H1 (cell line): ENCODE results near the gene MAP2K1. TPM values are rescaled to one million over a fixed set of nuclear protein-coding genes. Genes with fewer than 3 reads are reported as not detected.

ENCODE experiments used
- ASH2L ChIP-seq: fragments of 200-600, 300-600 bp; sonication (generic); IDR thresholded peaks from one replicate; pipeline ENCODE4 v1.7.1; 2017; ENCODE audit warnings: low read length
- BACH1 ChIP-seq: IDR thresholded peaks from 2 replicates; pipeline ENCODE4 v1.6.1; 2012; ENCODE audit warnings: low read length, improper control_type of control experiment
- CBX5 ChIP-seq: fragments of 300-800, 300-1000 bp; sonication (generic); IDR thresholded peaks from 2 replicates; pipeline ENCODE4 v1.7.1; 2016; ENCODE audit warnings: antibody characterized with exemption, low read length, low read depth
- CBX8 ChIP-seq: fragments of 300-800, 300-1000 bp; sonication (generic); IDR thresholded peaks from 2 replicates; pipeline ENCODE4 v1.7.1; 2016; ENCODE audit warnings: low read depth, low read length, borderline replicate concordance
- CREB1 ChIP-seq: IDR thresholded peaks from 2 replicates; pipeline ENCODE4 v1.6.1; 2012; ENCODE audit warnings: inconsistent platforms
- CTBP2 ChIP-seq: IDR thresholded peaks from 2 replicates; pipeline ENCODE4 v1.7.0; 2011; ENCODE audit warnings: borderline replicate concordance, mild to moderate bottlenecking, moderate library complexity, mixed read lengths, low read length; ENCODE audit not compliant: insufficient read depth, insufficient read length
- EZH2 ChIP-seq: fragments of 200-600 bp; sonication (generic); IDR thresholded peaks from 2 replicates; pipeline ENCODE4 v1.7.1; 2012; ENCODE audit warnings: low read depth, mild to moderate bottlenecking, moderate library complexity, low read length, inconsistent platforms; ENCODE audit not compliant: severe bottlenecking
- FOSL1 ChIP-seq: IDR thresholded peaks from 2 replicates; pipeline ENCODE4 v1.6.1; 2011; ENCODE audit warnings: mild to moderate bottlenecking, low read depth, low read length, moderate library complexity; ENCODE audit not compliant: insufficient read depth
- GABPA ChIP-seq: IDR thresholded peaks from 2 replicates; pipeline ENCODE4 v1.6.1; 2011; ENCODE audit warnings: mild to moderate bottlenecking, low read length, moderate library complexity, borderline replicate concordance; ENCODE audit not compliant: insufficient read depth
- JUND ChIP-seq: IDR thresholded peaks from 2 replicates; pipeline ENCODE4 v1.6.1; 2011; ENCODE audit warnings: mild to moderate bottlenecking, improper control_type of control experiment, low read length
- NRF1 ChIP-seq: IDR thresholded peaks from 2 replicates; pipeline ENCODE4 v1.6.1; 2011; ENCODE audit warnings: mild to moderate bottlenecking, low read depth, low read length, improper control_type of control experiment
- POLR2A ChIP-seq, 2 experiments: IDR thresholded peaks; 1 replicate in 1 of 2; 2 replicates in 1 of 2; pipeline ENCODE4 v1.6.1; 2011; ENCODE audit warnings: low read depth in 2 of 2, low read length in 2 of 2, mild to moderate bottlenecking in 2 of 2; ENCODE audit errors: control extremely low read depth in 1 of 2
- POLR2AphosphoS5 ChIP-seq: IDR thresholded peaks from 2 replicates; pipeline ENCODE4 v1.6.1; 2011; ENCODE audit warnings: low read depth, low read length
- RNF2 ChIP-seq: fragments of 200-900, 300-1000 bp; sonication (generic); IDR thresholded peaks from 2 replicates; pipeline ENCODE4 v1.7.1; 2016; ENCODE audit warnings: borderline replicate concordance, low read depth, mild to moderate bottlenecking, antibody characterized with exemption, low read length; ENCODE audit not compliant: poor library complexity, severe bottlenecking; ENCODE audit errors: missing control alignments
- SAP30 ChIP-seq: fragments of 300-600 bp; sonication (generic); IDR thresholded peaks from 2 replicates; pipeline ENCODE4 v1.7.1; 2012; ENCODE audit warnings: low read length, moderate library complexity, mild to moderate bottlenecking, inconsistent platforms; ENCODE audit not compliant: insufficient read depth, insufficient replicate concordance
- SP1 ChIP-seq: IDR thresholded peaks from 2 replicates; pipeline ENCODE4 v1.6.1; 2011; ENCODE audit warnings: low read depth, low read length
- SP2 ChIP-seq: IDR thresholded peaks from 2 replicates; pipeline ENCODE4 v1.6.1; 2012; ENCODE audit warnings: mild to moderate bottlenecking, low read length, inconsistent platforms
- SP4 ChIP-seq: IDR thresholded peaks from 2 replicates; pipeline ENCODE4 v1.6.1; 2012; ENCODE audit warnings: low read length, inconsistent platforms
- TAF1 ChIP-seq: IDR thresholded peaks from 2 replicates; pipeline ENCODE4 v1.6.1; 2011; ENCODE audit warnings: mild to moderate bottlenecking, low read depth, low read length
- TBP ChIP-seq: IDR thresholded peaks from 2 replicates; pipeline ENCODE4 v1.6.1; 2011; ENCODE audit warnings: low read depth, low read length, improper control_type of control experiment
- ZNF274 ChIP-seq: IDR thresholded peaks from 2 replicates; pipeline ENCODE4 v1.7.0; 2012; ENCODE audit warnings: low read length, borderline replicate concordance; ENCODE audit errors: extremely low read depth
- polyA plus RNA-seq, 7 experiments: library from polyadenylated mRNA; depleted of rRNA in 3 of 7; stranded (reverse) in 5 of 7; unstranded in 2 of 7; fragments of >200 nt in 5 of 7; fragments of 200-250 nt in 2 of 7; gene quantifications; 1 replicate in 5 of 7; 2 replicates in 1 of 7; 4 replicates in 1 of 7; pipeline versions ENCODE4 v1.2.1 to v1.2.3, GENCODE V29; 2011 to 2013; ENCODE audit warnings: missing spikeins in 2 of 7, mixed read lengths in 2 of 7
- total RNA-seq: library from RNA; stranded (reverse); fragmentation: NEBNext Ultra II Directional; extraction: Animal tissue kit (Norgen Biotek cat#: 25700); gene quantifications from 2 replicates; pipeline ENCODE4 v1.2.1, GENCODE V29; 2021
- TF ChIP-seq, protein P1 (sequence below), 3 experiments: IDR thresholded peaks; 1 replicate in 2 of 3; 2 replicates in 1 of 3; pipeline versions ENCODE4 v1.5.1 to v1.6.1; 2011; ENCODE audit warnings: low read length in 3 of 3, mild to moderate bottlenecking in 3 of 3, inconsistent platforms in 2 of 3, low read depth in 1 of 3, moderate library complexity in 1 of 3; ENCODE audit not compliant: insufficient read depth in 1 of 3; ENCODE audit errors: control extremely low read depth in 1 of 3

The MAP2K1 gene
- total and polyA plus RNA-seq, 2 of the 8 experiments (the other 6 are each of a cell fraction or from before 2014, with no cell fraction given): 54.7 to 78.2 TPM

DNA sequence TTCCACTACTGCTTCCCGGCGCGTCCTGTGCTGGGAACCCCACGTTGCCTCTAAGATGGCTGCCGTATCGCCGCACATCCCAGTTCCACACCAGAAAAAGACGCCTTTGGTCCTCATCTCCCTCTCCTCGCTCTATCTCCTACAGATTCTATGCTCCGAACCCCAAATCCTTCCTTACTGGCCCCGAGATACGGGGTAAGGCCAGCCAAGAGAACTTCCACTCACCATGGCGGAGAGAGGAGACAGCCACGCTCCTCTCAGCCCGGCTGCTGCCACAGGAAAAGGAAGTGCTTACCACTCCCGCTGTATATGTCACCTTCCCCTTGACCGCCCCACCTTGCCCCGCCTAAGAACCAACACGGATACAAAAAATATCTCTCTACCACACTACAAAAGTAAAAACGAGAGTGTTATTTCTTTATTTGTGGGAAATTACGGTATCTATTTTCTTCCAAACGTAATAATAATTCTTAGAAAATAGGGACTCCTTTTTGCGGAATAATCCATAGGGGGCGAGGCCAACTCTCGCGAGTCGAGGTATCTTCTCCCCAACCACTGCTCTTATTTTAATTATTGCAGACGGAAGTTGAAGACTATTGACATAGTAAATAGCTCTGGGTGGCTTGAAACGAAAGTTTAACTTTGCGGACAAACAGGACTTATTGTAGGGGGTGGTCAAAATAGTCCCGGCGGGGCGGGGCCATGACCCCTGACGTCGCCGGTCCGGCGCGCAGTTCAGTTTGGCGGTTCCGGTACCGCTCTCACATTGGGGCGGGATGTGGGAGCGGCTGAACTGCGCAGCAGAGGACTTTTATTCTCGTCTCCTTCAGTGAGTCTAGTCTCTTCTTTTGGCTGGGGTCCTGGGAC lies 118.1 kb downstream of the MAP2K1 start, which contains the start of the genes RPL4 and ZWILCH (continued):
- TF ChIP-seq JUND (no peak; the same call in 1 of the 2 replicates), EZH2 (no peak), POLR2AphosphoS5 (peak; percentile 96), ZNF274 (no peak), FOSL1 (no peak), SP2 (no peak), SAP30 (peak; percentile 95), CBX8 (no peak), GABPA (peak; percentile 83), NRF1 (no peak), RNF2 (no peak), ASH2L (peak; percentile 71), SP1 (no peak; the same call in 1 of the 2 replicates), CBX5 (no peak), TAF1 (peak; percentile 94), CTBP2 (no peak), BACH1 (no peak), POLR2A (IDR thresholded peaks at IDR 0.05; ENCODE audit: control extremely low read depth in 1 of 2, low read depth in 2 of 2, low read length in 2 of 2) (peak; percentile 96 to 98), SP4 (peak; percentile 61; the same call in 1 of the 2 replicates), CREB1 (peak; percentile 74), TBP (peak; percentile 95)
- TF ChIP-seq, protein P1, sequence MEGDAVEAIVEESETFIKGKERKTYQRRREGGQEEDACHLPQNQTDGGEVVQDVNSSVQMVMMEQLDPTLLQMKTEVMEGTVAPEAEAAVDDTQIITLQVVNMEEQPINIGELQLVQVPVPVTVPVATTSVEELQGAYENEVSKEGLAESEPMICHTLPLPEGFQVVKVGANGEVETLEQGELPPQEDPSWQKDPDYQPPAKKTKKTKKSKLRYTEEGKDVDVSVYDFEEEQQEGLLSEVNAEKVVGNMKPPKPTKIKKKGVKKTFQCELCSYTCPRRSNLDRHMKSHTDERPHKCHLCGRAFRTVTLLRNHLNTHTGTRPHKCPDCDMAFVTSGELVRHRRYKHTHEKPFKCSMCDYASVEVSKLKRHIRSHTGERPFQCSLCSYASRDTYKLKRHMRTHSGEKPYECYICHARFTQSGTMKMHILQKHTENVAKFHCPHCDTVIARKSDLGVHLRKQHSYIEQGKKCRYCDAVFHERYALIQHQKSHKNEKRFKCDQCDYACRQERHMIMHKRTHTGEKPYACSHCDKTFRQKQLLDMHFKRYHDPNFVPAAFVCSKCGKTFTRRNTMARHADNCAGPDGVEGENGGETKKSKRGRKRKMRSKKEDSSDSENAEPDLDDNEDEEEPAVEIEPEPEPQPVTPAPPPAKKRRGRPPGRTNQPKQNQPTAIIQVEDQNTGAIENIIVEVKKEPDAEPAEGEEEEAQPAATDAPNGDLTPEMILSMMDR (IDR thresholded peaks at IDR 0.05; ENCODE audit: control extremely low read depth in 1 of 3, insufficient read depth in 1 of 3, low read depth in 1 of 3, low read length in 3 of 3): no peak
